ENCODE results near the gene PHAF1.

The PHAF1 gene

GRCh38 chr16:67195676-67196075, 85.9 kb downstream of the PHAF1 start:
- DNase-seq (ENCODE audit: low read depth), result no peak

DNA sequence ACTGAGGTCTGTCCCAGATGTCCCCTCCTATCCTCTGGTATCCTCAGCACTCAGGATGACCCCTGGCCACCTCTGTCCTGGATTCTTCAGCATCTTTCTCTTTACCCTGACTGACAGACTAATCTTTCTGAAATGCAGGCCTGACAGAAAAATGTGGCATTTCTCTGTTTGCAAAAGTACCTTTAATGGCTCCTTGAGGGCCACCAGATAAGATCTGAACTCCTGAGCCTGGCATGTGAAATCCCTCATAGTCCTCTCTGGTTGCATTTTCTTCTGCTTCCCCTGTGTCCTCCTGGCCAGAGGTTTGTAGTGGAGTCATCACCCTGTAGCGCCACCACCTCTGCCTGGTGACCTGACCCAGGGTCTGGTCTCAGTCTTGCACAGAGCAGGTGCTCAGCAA, 87.1 kb downstream of the PHAF1 start:
- no peak for DNase-seq (ENCODE audit: low read depth)

GRCh38 chr16:67197704-67198103, 88.0 kb downstream of the PHAF1 start:
- no peak for DNase-seq (ENCODE audit: low read depth)
